Kidney capillary endothelial cell (primary cell): ENCODE measurements around the gene SFI1.
"Not testable (repeated sequence)": the region's sequence is repeated elsewhere in the genome, so short reads cannot be mapped to it uniquely, and the experiment has no call there.

ENCODE experiments used
- DNase-seq: peaks from one replicate; pipeline ENCODE4 v3.0.0-alpha.2; 2018; ENCODE audit warnings: low spot score

SFI1 gene

GRCh38 chr22:31588970-31589675 lies 92.8 kb downstream of the SFI1 start:
- DNase-seq, result no peak

- not testable (repeated sequence) for DNase-seq
Observed at GRCh38 chr22:31590161-31590560, 93.8 kb downstream of the SFI1 start.

GRCh38 chr22:31595271-31595670 lies 98.9 kb downstream of the SFI1 start:
- DNase-seq, result no peak

GRCh38 chr22:31602259-31602952 lies 106.1 kb downstream of the SFI1 start:
- DNase-seq, result peak; percentile 80

- no peak for DNase-seq
Observed at GRCh38 chr22:31603081-31603525, 106.8 kb downstream of the SFI1 start.

- no peak for DNase-seq
Observed at GRCh38 chr22:31603574-31603973, 107.2 kb downstream of the SFI1 start.

- no peak for DNase-seq
Observed at GRCh38 chr22:31604137-31604705, 107.9 kb downstream of the SFI1 start.

- no peak for DNase-seq
Observed at GRCh38 chr22:31604746-31605705, 108.7 kb downstream of the SFI1 start.

- no peak for DNase-seq
Observed at GRCh38 chr22:31605851-31606585, 109.7 kb downstream of the SFI1 start.

- DNase-seq, result no peak
Observed at GRCh38 chr22:31607696-31608095, 111.4 kb downstream of the SFI1 start.

- no peak for DNase-seq
Observed at GRCh38 chr22:31609716-31610115, 113.4 kb downstream of the SFI1 start.

- no peak for DNase-seq
Observed at GRCh38 chr22:31610611-31611010, 114.3 kb downstream of the SFI1 start.

GRCh38 chr22:31611061-31611760 lies 114.9 kb downstream of the SFI1 start:
- no peak for DNase-seq

- DNase-seq, result no peak
Observed at GRCh38 chr22:31612891-31613285, 116.6 kb downstream of the SFI1 start.

GRCh38 chr22:31613286-31613903 lies 117.1 kb downstream of the SFI1 start:
- DNase-seq, result no peak

GRCh38 chr22:31613904-31614296 lies 117.6 kb downstream of the SFI1 start:
- DNase-seq, result no peak

GRCh38 chr22:31614781-31615490 lies 118.6 kb downstream of the SFI1 start:
- DNase-seq, result no peak

GRCh38 chr22:31615491-31615860 lies 119.1 kb downstream of the SFI1 start:
- DNase-seq, result no peak

GRCh38 chr22:31615940-31616314 lies 119.6 kb downstream of the SFI1 start:
- DNase-seq, result no peak
